HL-60 (cell line): ENCODE measurements around the gene PDGFRA.

Source experiments
- DNase-seq, 2 experiments: peaks; one replicate each; pipeline ENCODE4 v3.0.0-alpha.2; 2010 to 2020; ENCODE audit warnings: low read depth in 1 of 2, low spot score in 1 of 2
- H3K27ac ChIP-seq: fragments of 250-450 bp; sonication (Bioruptor Pico); replicated peaks from 2 replicates; pipeline ENCODE4 v1.5.1; 2020; ENCODE audit warnings: mild to moderate bottlenecking, moderate library complexity
- H3K27me3 ChIP-seq: fragments of 250-450 bp; sonication (Bioruptor Pico); 2 replicates; pipeline ENCODE4 v1.5.1; 2021; ENCODE audit warnings: mild to moderate bottlenecking, moderate library complexity; ENCODE audit not compliant: insufficient read depth, poor library complexity, severe bottlenecking
- H3K4me3 ChIP-seq: replicated peaks from 2 replicates; pipeline ENCODE4 v1.5.1; 2011; ENCODE audit warnings: mild to moderate bottlenecking, control low read depth, low read length; ENCODE audit not compliant: insufficient read depth
- CTCF ChIP-seq: IDR thresholded peaks from one replicate; pipeline ENCODE4 v1.5.1; 2011; ENCODE audit warnings: low read length, control low read depth, inconsistent platforms; ENCODE audit not compliant: insufficient read depth
- GABPA ChIP-seq: IDR thresholded peaks from 2 replicates; pipeline ENCODE4 v1.6.1; 2012; ENCODE audit warnings: low read depth
- POLR2AphosphoS5 ChIP-seq: IDR thresholded peaks from 2 replicates; pipeline ENCODE4 v1.6.1; 2012; ENCODE audit warnings: low read depth
- REST ChIP-seq: IDR thresholded peaks from 2 replicates; pipeline ENCODE4 v1.6.1; 2012; ENCODE audit warnings: low read depth; ENCODE audit not compliant: insufficient replicate concordance
- SPI1 ChIP-seq: IDR thresholded peaks from 2 replicates; pipeline ENCODE4 v1.6.1; 2012; ENCODE audit warnings: low read depth, mild to moderate bottlenecking, borderline replicate concordance

PDGFRA gene

GRCh38 chr4:54274795-54275665 lies 45.9 kb downstream of the PDGFRA start:
- no peak overlapping the region for H3K27ac ChIP-seq
- no peaks in the 10 kb centered on the region for H3K27me3 ChIP-seq
- no peak overlapping the region for H3K4me3 ChIP-seq
- DNase-seq, result no peak
- TF ChIP-seq POLR2AphosphoS5, result no peak
- TF ChIP-seq SPI1, result no peak
- no peak for TF ChIP-seq GABPA
- no peak for TF ChIP-seq CTCF
- TF ChIP-seq REST, result no peak

GRCh38 chr4:54276641-54277430 lies 47.7 kb downstream of the PDGFRA start:
- Histone ChIP-seq H3K27me3 (no peaks in the 10 kb centered on the region), H3K4me3 (no peak overlapping the region), H3K27ac (no peak overlapping the region)
- TF ChIP-seq CTCF (no peak), SPI1 (no peak), REST (no peak), POLR2AphosphoS5 (no peak), GABPA (no peak)
- DNase-seq, result no peak

GRCh38 chr4:54277691-54278090 lies 48.6 kb downstream of the PDGFRA start:
- DNase-seq, result no peak
- Histone ChIP-seq H3K27ac (no peak overlapping the region), H3K4me3 (no peak overlapping the region), H3K27me3 (no peaks in the 10 kb centered on the region)
- TF ChIP-seq POLR2AphosphoS5 (no peak), REST (no peak), GABPA (no peak)
